ENCODE measurements around the gene UFC1. TPM values are rescaled to one million over a fixed set of nuclear protein-coding genes. Genes with fewer than 3 reads are reported as not detected.
A peak's percentile ranks its signal among the peaks of the same experiment; 100 is the strongest.

UFC1 gene
- total and polyA plus RNA-seq, 2 donors (not counting 3 experiments of a cell fraction or from before 2014, with no cell fraction given), result 102 to 149 TPM

DNA sequence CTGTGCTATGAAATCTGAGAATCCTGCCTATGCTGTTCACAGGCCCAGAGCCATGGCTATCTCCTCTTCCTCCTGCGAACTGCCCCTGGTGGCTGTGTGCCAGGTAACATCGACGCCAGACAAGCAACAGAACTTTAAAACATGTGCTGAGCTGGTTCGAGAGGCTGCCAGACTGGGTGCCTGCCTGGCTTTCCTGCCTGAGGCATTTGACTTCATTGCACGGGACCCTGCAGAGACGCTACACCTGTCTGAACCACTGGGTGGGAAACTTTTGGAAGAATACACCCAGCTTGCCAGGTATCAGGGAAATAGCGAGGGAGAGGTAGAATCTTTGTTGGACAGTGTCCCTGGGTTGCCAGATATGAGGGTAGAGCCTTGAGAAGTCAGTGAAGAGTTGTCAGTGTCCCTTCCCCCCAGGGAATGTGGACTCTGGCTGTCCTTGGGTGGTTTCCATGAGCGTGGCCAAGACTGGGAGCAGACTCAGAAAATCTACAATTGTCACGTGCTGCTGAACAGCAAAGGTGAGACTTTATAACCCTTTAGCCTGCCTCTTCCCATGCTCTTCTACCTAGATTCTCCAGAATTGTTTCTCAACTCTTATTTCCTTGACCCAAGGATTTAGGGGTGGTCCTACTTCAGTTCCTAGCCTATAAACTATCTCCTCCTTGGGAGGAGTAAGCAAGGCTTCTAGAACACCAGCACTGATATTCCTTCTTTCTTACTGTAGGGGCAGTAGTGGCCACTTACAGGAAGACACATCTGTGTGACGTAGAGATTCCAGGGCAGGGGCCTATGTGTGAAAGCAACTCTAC lies 34.5 kb upstream of the UFC1 start:
- FAIRE-seq (peak; percentile 56), DNase-seq (ENCODE audit: low read depth, low spot score) (peak; percentile 55)
- Histone ChIP-seq H3K4me1 (ENCODE audit: control insufficient read depth, extremely low read depth, insufficient read depth, low read length) (peaks cover 30% of the 10 kb centered on the region), H3K27ac (ENCODE audit: insufficient read depth, low read depth, low read length) (peak overlapping the region; percentile 66), H3K27me3 (ENCODE audit: control insufficient read depth in 2 of 2, insufficient read depth in 2 of 2, low read length in 2 of 2) (no peaks in the 10 kb centered on the region), H3K9me1 (replicated peaks; ENCODE audit: control insufficient read depth, extremely low read depth, insufficient read depth, low read length) (no peaks in the 10 kb centered on the region), H3K36me3 (ENCODE audit: control insufficient read depth in 2 of 2, extremely low read depth in 1 of 2, insufficient read depth in 2 of 2, low read length in 2 of 2) (peaks cover 13 to 35% of the 10 kb centered on the region in 2 experiments), H3K9me3 (replicated peaks; ENCODE audit: control insufficient read depth, insufficient read depth, low read length) (no peaks in the 10 kb centered on the region), H2AFZ (ENCODE audit: low read depth, low read length) (no peak overlapping the region), H3K4me3 (replicated peaks in 1 of 3; ENCODE audit: insufficient read depth in 1 of 3, low read depth in 1 of 3, low read length in 3 of 3) (peak overlapping the region in 1 of 3 experiments; percentile 65), H4K20me1 (replicated peaks; ENCODE audit: control insufficient read depth, extremely low read depth, insufficient read depth, low read length) (no peaks in the 10 kb centered on the region), H3K4me2 (ENCODE audit: insufficient read depth, low read length) (peak overlapping the region; percentile 57), H3K9ac (replicated peaks; ENCODE audit: extremely low read depth, insufficient read depth, low read length) (peak overlapping the region; percentile 89), H3K79me2 (ENCODE audit: control insufficient read depth, insufficient read depth, low read length) (peaks cover 41% of the 10 kb centered on the region)
- dilution Hi-C loops (cut with MboI; ENCODE audit: extremely low pct_ligation_motif_present, low sequenced_read_pairs), result no loop called here
- TF ChIP-seq GATA2 (IDR thresholded peaks at IDR 0.05; ENCODE audit: insufficient read depth, insufficient read length, low read depth, low read length) (no peak), MYC (IDR thresholded peaks at IDR 0.05; ENCODE audit: low read depth, low read length) (no peak), EZH2 (IDR thresholded peaks at IDR 0.05; ENCODE audit: borderline replicate concordance, low read depth, low read length, severe bottlenecking) (no peak), POLR2A (IDR thresholded peaks at IDR 0.05; ENCODE audit: low read depth, low read length) (no peak), POLR2AphosphoS5 (IDR thresholded peaks at IDR 0.05; ENCODE audit: insufficient read depth, low read depth, low read length) (peak; percentile 15), FOS (IDR thresholded peaks at IDR 0.05; ENCODE audit: borderline replicate concordance, insufficient read depth, low read length) (no peak), JUN (IDR thresholded peaks at IDR 0.05; ENCODE audit: borderline replicate concordance, insufficient read depth, insufficient read length, low read depth) (no peak)
- TF ChIP-seq, protein P1, sequence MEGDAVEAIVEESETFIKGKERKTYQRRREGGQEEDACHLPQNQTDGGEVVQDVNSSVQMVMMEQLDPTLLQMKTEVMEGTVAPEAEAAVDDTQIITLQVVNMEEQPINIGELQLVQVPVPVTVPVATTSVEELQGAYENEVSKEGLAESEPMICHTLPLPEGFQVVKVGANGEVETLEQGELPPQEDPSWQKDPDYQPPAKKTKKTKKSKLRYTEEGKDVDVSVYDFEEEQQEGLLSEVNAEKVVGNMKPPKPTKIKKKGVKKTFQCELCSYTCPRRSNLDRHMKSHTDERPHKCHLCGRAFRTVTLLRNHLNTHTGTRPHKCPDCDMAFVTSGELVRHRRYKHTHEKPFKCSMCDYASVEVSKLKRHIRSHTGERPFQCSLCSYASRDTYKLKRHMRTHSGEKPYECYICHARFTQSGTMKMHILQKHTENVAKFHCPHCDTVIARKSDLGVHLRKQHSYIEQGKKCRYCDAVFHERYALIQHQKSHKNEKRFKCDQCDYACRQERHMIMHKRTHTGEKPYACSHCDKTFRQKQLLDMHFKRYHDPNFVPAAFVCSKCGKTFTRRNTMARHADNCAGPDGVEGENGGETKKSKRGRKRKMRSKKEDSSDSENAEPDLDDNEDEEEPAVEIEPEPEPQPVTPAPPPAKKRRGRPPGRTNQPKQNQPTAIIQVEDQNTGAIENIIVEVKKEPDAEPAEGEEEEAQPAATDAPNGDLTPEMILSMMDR (IDR thresholded peaks at IDR 0.05; ENCODE audit: extremely low read depth in 1 of 2, insufficient read depth in 1 of 2, low read depth in 1 of 2, low read length in 2 of 2), result peak; percentile 37 to 39
- TF ChIP-seq, protein P2, sequence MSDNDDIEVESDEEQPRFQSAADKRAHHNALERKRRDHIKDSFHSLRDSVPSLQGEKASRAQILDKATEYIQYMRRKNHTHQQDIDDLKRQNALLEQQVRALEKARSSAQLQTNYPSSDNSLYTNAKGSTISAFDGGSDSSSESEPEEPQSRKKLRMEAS (IDR thresholded peaks at IDR 0.05; ENCODE audit: insufficient read depth, insufficient read length), result no peak
- no TSS peak for BruUV-seq (replicated peaks)
- ChIA-PET POLR2A (no interaction called here), CTCF (interaction anchor here (1.1 to 1.9 kb wide), 3 partner anchors 13 to 263 kb away, joined by 3 to 4 read pairs (median 3); partner anchors contain the start of gene DEDD)
- intact Hi-C loops (cut with micrococcal nuclease), result loop anchor here (1.0 to 5.0 kb wide), 3 partner anchors 34 to 193 kb away; partner anchors contain the start of genes SDHC, UFC1 and USP21

All from endothelial cell of umbilical vein (primary cell).